Activated naive CD4-positive, alpha-beta T cell treated with anti-CD3 and anti-CD28 coated beads for 36 hours (primary cell): Measurements from ENCODE around the gene NELFE. TPM values are rescaled to one million over a fixed set of nuclear protein-coding genes. Genes with fewer than 3 reads are reported as not detected.

Source experiments
- CTCF ChIA-PET: fragments of 350-600 bp; sonication (Branson Sonifier 250); formaldehyde crosslinking; loops from one replicate; lab custom pipeline; 2021; ENCODE audit warnings: antibody characterized with exemption; lab: Charles Lee
- DNase-seq: peaks from one replicate; pipeline ENCODE4 v3.0.0-alpha.2; 2020
- H3K27ac Mint-ChIP-seq: one replicate; pipeline ENCODE4 v1.8.0; 2021; ENCODE audit warnings: mild to moderate bottlenecking, mixed read lengths
- H3K27me3 Mint-ChIP-seq: one replicate; pipeline ENCODE4 v1.8.0; 2021; ENCODE audit warnings: low read depth, mixed read lengths
- H3K36me3 Mint-ChIP-seq: one replicate; pipeline ENCODE4 v1.8.0; 2021; ENCODE audit warnings: low read depth, mixed read lengths
- H3K4me1 Mint-ChIP-seq: one replicate; pipeline ENCODE4 v1.8.0; 2021; ENCODE audit warnings: low read depth, mixed read lengths
- H3K4me3 Mint-ChIP-seq: one replicate; pipeline ENCODE4 v1.8.0; 2021; ENCODE audit warnings: mild to moderate bottlenecking, moderate library complexity, mixed read lengths
- H3K9me3 Mint-ChIP-seq: one replicate; pipeline ENCODE4 v1.8.0; 2021; ENCODE audit warnings: mixed read lengths
- intact Hi-C: fragments of 100-400 bp; cut with micrococcal nuclease; formaldehyde crosslinking; loops from one replicate; pipeline ENCODE4 v1.15.1; 2023
- microRNA-seq: library from miRNA; unstranded; fragments of <30 nt; microRNA quantifications from one replicate; pipeline ENCODE4 v1.2.0, GENCODE V29; 2022; ENCODE audit warnings: borderline microRNAs expressed, borderline replicate concordance
- total RNA-seq, 2 experiments: library from RNA; stranded (reverse); gene quantifications; one replicate each; pipeline ENCODE4 v1.2.3, GENCODE V29; 2021

Gene NELFE
- total RNA-seq, 2 experiments from 2014 or later, result 83.2 to 87.4 TPM

- no peaks in the 10 kb centered on the region for H3K36me3 Mint-ChIP-seq
- no peak for DNase-seq
- H3K27ac Mint-ChIP-seq, result no peak overlapping the region
- H3K4me3 Mint-ChIP-seq, result no peak overlapping the region
- intact Hi-C loops, result no loop called here
- H3K27me3 Mint-ChIP-seq, result no peaks in the 10 kb centered on the region
- CTCF ChIA-PET, result no interaction called here
- H3K4me1 Mint-ChIP-seq, result peaks cover 15% of the 10 kb centered on the region
- H3K9me3 Mint-ChIP-seq, result no peaks in the 10 kb centered on the region
These were observed 53.7 kb downstream of the NELFE start for GRCh38 chr6:31905041-31905440.

- no peak overlapping the region for H3K4me3 Mint-ChIP-seq
- CTCF ChIA-PET, result no interaction called here
- H3K27me3 Mint-ChIP-seq, result no peaks in the 10 kb centered on the region
- intact Hi-C loops, result loop anchor here (2.0 kb wide), 1 partner anchor 49 kb away; no protein-coding TSS in a partner anchor
- H3K36me3 Mint-ChIP-seq, result peaks cover 2% of the 10 kb centered on the region
- peaks cover 25% of the 10 kb centered on the region for H3K4me1 Mint-ChIP-seq
- DNase-seq, result no peak
- no peaks in the 10 kb centered on the region for H3K9me3 Mint-ChIP-seq
- H3K27ac Mint-ChIP-seq, result no peak overlapping the region
These were observed 54.8 kb downstream of the NELFE start for GRCh38 chr6:31903957-31904356.

Small RNA genes lying within 50 kb of the gene (microRNA-seq; reads per million reads assigned to microRNA genes)
- gene MIR1236, result not detected

Other genes with a start within 250 kb of the NELFE start
- not detected for gene LY6G6D, start 243.6 kb downstream of the NELFE start, total RNA-seq
- not detected for gene LY6G6C, start 237.2 kb downstream of the NELFE start, total RNA-seq
- under 1 TPM in 1 of 2 experiments, not detected in 1; 0.49 TPM for gene MPIG6B, start 235.6 kb downstream of the NELFE start, total RNA-seq
- 10 to 100 TPM in 1 of 2 experiments, 1 to 10 TPM in 1; 8.5 to 11.3 TPM for gene DDAH2, start 229.7 kb downstream of the NELFE start, total RNA-seq
- gene CLIC1, start 222.4 kb downstream of the NELFE start, total RNA-seq, result 100 to 1,000 TPM; 348 to 353 TPM
- 100 to 1,000 TPM; 101 to 105 TPM for gene MSH5, start 219.0 kb downstream of the NELFE start, total RNA-seq
- gene SAPCD1, start 196.3 kb downstream of the NELFE start, total RNA-seq, result 10 to 100 TPM in 1 of 2 experiments, 1 to 10 TPM in 1; 9.8 to 10.5 TPM
- under 1 TPM; 0.69 to 0.89 TPM for gene VWA7, start 181.6 kb downstream of the NELFE start, total RNA-seq
- gene VARS1, start 163.2 kb downstream of the NELFE start, total RNA-seq, result 100 to 1,000 TPM; 157 to 161 TPM
- 100 to 1,000 TPM; 172 to 174 TPM for gene LSM2, start 152.0 kb downstream of the NELFE start, total RNA-seq
- gene HSPA1L, start 143.7 kb downstream of the NELFE start, total RNA-seq, result under 1 TPM; 0.86 to 0.95 TPM
- 10 to 100 TPM; 19.8 to 23.1 TPM for gene HSPA1A, start 143.4 kb downstream of the NELFE start, total RNA-seq
- gene HSPA1B, start 131.2 kb downstream of the NELFE start, total RNA-seq, result 10 to 100 TPM; 47.8 to 50.1 TPM
- gene NEU1, start 96.2 kb downstream of the NELFE start, total RNA-seq, result 1 to 10 TPM; 8.4 to 9.2 TPM
- gene SLC44A4, start 80.0 kb downstream of the NELFE start, total RNA-seq, result under 1 TPM in 1 of 2 experiments, not detected in 1; 0.10 TPM
- gene EHMT2, start 61.3 kb downstream of the NELFE start, total RNA-seq, result 10 to 100 TPM; 33.0 to 37.3 TPM
- under 1 TPM; 0.57 to 0.69 TPM for gene ZBTB12, start 56.9 kb downstream of the NELFE start, total RNA-seq
- gene C2, start 31.3 kb downstream of the NELFE start, total RNA-seq, result 1 to 10 TPM; 1.6 to 2.1 TPM
- gene CFB, start 12.9 kb downstream of the NELFE start, total RNA-seq, result 1 to 10 TPM in 1 of 2 experiments, under 1 TPM in 1; 0.74 to 1.7 TPM
- 100 to 1,000 TPM in 1 of 2 experiments, 10 to 100 TPM in 1; 93.6 to 101 TPM for gene SKIC2, start 204 bp upstream of the NELFE start, total RNA-seq
- gene DXO, start 13.2 kb upstream of the NELFE start, total RNA-seq, result 10 to 100 TPM; 12.5 to 13.0 TPM
- 1 to 10 TPM; 3.2 to 3.5 TPM for gene C4A, start 23.1 kb upstream of the NELFE start, total RNA-seq
- 1 to 10 TPM; 2.7 to 3.3 TPM for gene C4B, start 55.8 kb upstream of the NELFE start, total RNA-seq
- gene CYP21A2, start 79.4 kb upstream of the NELFE start, total RNA-seq, result under 1 TPM in 1 of 2 experiments, not detected in 1; 0.19 TPM
- gene TNXB, start 150.4 kb upstream of the NELFE start, total RNA-seq, result 1 to 10 TPM; 2.9 to 4.8 TPM
- 10 to 100 TPM; 68.2 to 69.4 TPM for gene ATF6B, start 169.3 kb upstream of the NELFE start, total RNA-seq
- 1 to 10 TPM; 6.0 to 6.2 TPM for gene FKBPL, start 171.3 kb upstream of the NELFE start, total RNA-seq
- 1 to 10 TPM; 1.1 TPM for gene PRRT1, start 193.0 kb upstream of the NELFE start, total RNA-seq
- 10 to 100 TPM; 13.2 to 14.8 TPM for gene PPT2, start 195.2 kb upstream of the NELFE start, total RNA-seq
- 1 to 10 TPM; 6.1 to 9.5 TPM for gene EGFL8, start 205.6 kb upstream of the NELFE start, total RNA-seq
- 10 to 100 TPM; 25.8 to 26.5 TPM for gene AGPAT1, start 217.1 kb upstream of the NELFE start, total RNA-seq
- gene RNF5, start 219.4 kb upstream of the NELFE start, total RNA-seq, result 10 to 100 TPM; 39.5 to 39.9 TPM
- gene AGER, start 225.3 kb upstream of the NELFE start, total RNA-seq, result 10 to 100 TPM; 15.6 to 17.0 TPM
- 10 to 100 TPM; 46.5 to 47.7 TPM for gene PBX2, start 231.2 kb upstream of the NELFE start, total RNA-seq
- gene GPSM3, start 233.7 kb upstream of the NELFE start, total RNA-seq, result 10 to 100 TPM; 71.8 to 72.1 TPM